GM12878 (cell line): ENCODE results near the gene DEPDC7. TPM values are rescaled to one million over a fixed set of nuclear protein-coding genes. Genes with fewer than 3 reads are reported as not detected.

Source experiments
- ATF2 ChIP-seq: IDR thresholded peaks from 2 replicates; pipeline ENCODE4 v1.6.1; 2012; ENCODE audit warnings: low read length, inconsistent platforms
- ATF7 ChIP-seq: fragments of 450-650 bp; IDR thresholded peaks from 2 replicates; pipeline ENCODE4 v1.6.1; 2016; ENCODE audit warnings: low read depth, mild to moderate bottlenecking
- CHD4 ChIP-seq: fragments of 200-600 bp; sonication (generic); IDR thresholded peaks from 2 replicates; pipeline ENCODE4 v1.6.1; 2016; ENCODE audit warnings: mild to moderate bottlenecking
- FOS ChIP-seq: IDR thresholded peaks from 3 replicates; pipeline ENCODE4 v1.6.1; 2011; ENCODE audit warnings: borderline replicate concordance; ENCODE audit not compliant: insufficient read length; ENCODE audit errors: extremely low read depth
- KAT2A ChIP-seq: conservative IDR thresholded peaks from 2 replicates; pipeline ENCODE4 v1.6.1; 2011; ENCODE audit warnings: low read depth, low read length; ENCODE audit not compliant: control insufficient read depth
- MAX ChIP-seq: IDR thresholded peaks from 2 replicates; pipeline ENCODE4 v1.6.1; 2012; ENCODE audit warnings: low read depth, low read length, improper control_type of control experiment
- MEF2A ChIP-seq: IDR thresholded peaks from 2 replicates; pipeline ENCODE4 v1.6.1; 2011; ENCODE audit warnings: low read depth, mild to moderate bottlenecking, low read length, moderate library complexity; ENCODE audit not compliant: insufficient read depth
- NBN ChIP-seq: fragments of 450-650 bp; IDR thresholded peaks from 2 replicates; pipeline ENCODE4 v1.6.1; 2016
- NFIC ChIP-seq: IDR thresholded peaks from 2 replicates; pipeline ENCODE4 v1.6.1; 2012; ENCODE audit warnings: low read depth, mild to moderate bottlenecking, inconsistent platforms, low read length, moderate library complexity
- NR2C1 ChIP-seq: fragments of 450-650 bp; IDR thresholded peaks from 2 replicates; pipeline ENCODE4 v1.6.1; 2017; ENCODE audit warnings: antibody characterized with exemption, mild to moderate bottlenecking, moderate library complexity
- NR2C2 ChIP-seq: IDR thresholded peaks from 2 replicates; pipeline ENCODE4 v1.6.1; 2011; ENCODE audit warnings: borderline replicate concordance, low read depth; ENCODE audit not compliant: control insufficient read depth, insufficient read length
- NRF1 ChIP-seq: conservative IDR thresholded peaks from 2 replicates; pipeline ENCODE4 v1.6.1; 2011; ENCODE audit warnings: mild to moderate bottlenecking, low read depth, low read length, improper control_type of control experiment
- REST ChIP-seq: IDR thresholded peaks from 2 replicates; pipeline ENCODE4 v1.6.1; 2012; ENCODE audit warnings: mild to moderate bottlenecking, low read depth, low read length
- SKIL ChIP-seq: fragments of 450-650 bp; IDR thresholded peaks from 2 replicates; pipeline ENCODE4 v1.6.1; 2017; ENCODE audit warnings: mild to moderate bottlenecking, low read depth, inconsistent platforms; ENCODE audit not compliant: poor library complexity, severe bottlenecking
- SMAD1 ChIP-seq: fragments of 450-650 bp; IDR thresholded peaks from 2 replicates; pipeline ENCODE4 v1.6.1; 2018; ENCODE audit warnings: mild to moderate bottlenecking, low read depth; ENCODE audit not compliant: partially characterized antibody
- SMAD5 ChIP-seq: IDR thresholded peaks from 2 replicates; pipeline ENCODE4 v1.6.1; 2016; ENCODE audit warnings: antibody characterized with exemption, low read depth
- TAF1 ChIP-seq: IDR thresholded peaks from 2 replicates; pipeline ENCODE4 v1.6.1; 2011; ENCODE audit warnings: mild to moderate bottlenecking, low read depth, low read length, borderline replicate concordance
- TARDBP ChIP-seq: IDR thresholded peaks from 2 replicates; pipeline ENCODE4 v1.6.1; 2016; ENCODE audit warnings: borderline replicate concordance
- polyA plus RNA-seq, 11 experiments: library from polyadenylated mRNA; depleted of rRNA in 4 of 11; unstranded in 6 of 11; stranded (reverse) in 5 of 11; fragments of >200 nt; fragmentation: Nextera tagmentation in 4 of 11; fragmentation: Illumina TruSeq in 1 of 11; extraction: Ambion mirVana in 4 of 11; extraction: Trizol in 1 of 11; gene quantifications; 1 replicate in 1 of 11; 2 replicates in 10 of 11; pipeline versions ENCODE4 v1.2.1 to v1.2.3, GENCODE V29; 2011 to 2016; ENCODE audit warnings: inconsistent platforms in 2 of 11, missing spikeins in 2 of 11, low read depth in 1 of 11
- total RNA-seq, 4 experiments: library from RNA; depleted of rRNA in 3 of 4; stranded (reverse); fragments of >200 nt in 3 of 4; fragmentation: Illumina TruSeq in 1 of 4; extraction: Trizol in 1 of 4; gene quantifications; 2 replicates each; pipeline versions ENCODE4 v1.2.1 to v1.2.3, GENCODE V29; 2013 to 2021
- TF ChIP-seq, protein P1 (sequence below): IDR thresholded peaks from 2 replicates; pipeline ENCODE4 v1.6.1; 2011; ENCODE audit warnings: low read depth, low read length, improper control_type of control experiment, borderline replicate concordance

The DEPDC7 gene
- total and polyA plus RNA-seq, 10 of the 15 experiments (the other 5 are each of a cell fraction or from before 2014, with no cell fraction given): 0.06 to 1.1 (median 0.49) TPM

DNA sequence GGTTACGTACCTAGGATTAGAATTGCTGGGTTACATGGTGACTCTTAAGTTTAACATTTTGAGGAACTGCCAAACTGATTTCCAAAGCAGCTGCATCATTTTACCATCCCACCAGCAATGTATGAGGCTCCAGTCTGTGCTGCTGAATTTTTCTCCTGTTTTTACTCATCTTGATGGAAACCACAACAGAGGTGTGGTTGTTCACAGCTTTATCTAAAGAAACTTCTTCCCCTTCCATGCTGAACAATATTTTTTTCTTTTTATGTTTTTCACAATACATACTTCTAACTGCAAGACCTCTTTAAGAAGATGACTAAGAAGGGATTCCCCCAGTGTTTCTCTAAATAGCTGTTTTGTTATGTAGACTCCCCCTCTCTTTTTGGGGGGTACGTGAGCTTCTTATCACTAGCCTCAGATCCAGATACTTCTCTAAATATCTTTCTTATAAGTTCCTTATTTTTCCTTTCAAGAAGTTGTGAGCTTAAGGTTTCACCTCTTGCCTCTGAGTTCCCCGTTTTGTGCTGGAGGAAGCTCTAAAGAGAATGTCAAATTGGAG lies 47.7 kb downstream of the DEPDC7 start (continued):
- peak; percentile 49 for TF ChIP-seq NBN
- TF ChIP-seq KAT2A: no peak
- TF ChIP-seq SKIL: peak; percentile 82
- TF ChIP-seq NR2C2: no peak
- no peak for TF ChIP-seq CHD4
- no peak for TF ChIP-seq SMAD5
- TF ChIP-seq ATF2: peak; percentile 92
- TF ChIP-seq SMAD1: no peak
- TF ChIP-seq TAF1: no peak
- no peak for TF ChIP-seq NRF1
- no peak for TF ChIP-seq TARDBP
- no peak for TF ChIP-seq FOS
- TF ChIP-seq, protein P1, sequence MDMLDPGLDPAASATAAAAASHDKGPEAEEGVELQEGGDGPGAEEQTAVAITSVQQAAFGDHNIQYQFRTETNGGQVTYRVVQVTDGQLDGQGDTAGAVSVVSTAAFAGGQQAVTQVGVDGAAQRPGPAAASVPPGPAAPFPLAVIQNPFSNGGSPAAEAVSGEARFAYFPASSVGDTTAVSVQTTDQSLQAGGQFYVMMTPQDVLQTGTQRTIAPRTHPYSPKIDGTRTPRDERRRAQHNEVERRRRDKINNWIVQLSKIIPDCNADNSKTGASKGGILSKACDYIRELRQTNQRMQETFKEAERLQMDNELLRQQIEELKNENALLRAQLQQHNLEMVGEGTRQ: no peak
- TF ChIP-seq ATF7: peak; percentile 67
- TF ChIP-seq REST: no peak
- TF ChIP-seq MEF2A: peak; percentile 88
- no peak for TF ChIP-seq NR2C1
- no peak for TF ChIP-seq MAX
- TF ChIP-seq NFIC: peak; percentile 96
